Karpas-422 (cell line): ENCODE data around the gene PANX3. TPM values are rescaled to one million over a fixed set of nuclear protein-coding genes. Genes with fewer than 3 reads are reported as not detected.
A peak's percentile ranks its signal among the peaks of the same experiment; 100 is the strongest.

ENCODE experiments used
- DNase-seq: peaks from one replicate; pipeline ENCODE4 v3.0.0-alpha.2; 2015
- H2AFZ ChIP-seq: fragments of 200-600 bp; sonication (generic); 2 replicates; pipeline ENCODE4 v1.6.1; 2014; ENCODE audit warnings: antibody characterized with exemption, low read length, mixed read lengths
- H3K27ac ChIP-seq: fragments of 200-600 bp; sonication (generic); 2 replicates; pipeline ENCODE4 v1.5.1; 2014; ENCODE audit warnings: mild to moderate bottlenecking, low read length, moderate library complexity
- H3K27me3 ChIP-seq: fragments of 200-600 bp; sonication (generic); 2 replicates; pipeline ENCODE4 v1.6.1; 2014; ENCODE audit warnings: low read length, mixed read lengths
- H3K36me3 ChIP-seq: fragments of 200-600 bp; sonication (generic); 2 replicates; pipeline ENCODE4 v1.6.1; 2014; ENCODE audit warnings: low read length, mixed read lengths; ENCODE audit not compliant: insufficient read depth
- H3K4me1 ChIP-seq: fragments of 200-600 bp; sonication (generic); 2 replicates; pipeline ENCODE4 v1.6.1; 2014; ENCODE audit warnings: mild to moderate bottlenecking, low read length, mixed read lengths
- H3K4me2 ChIP-seq: fragments of 200-600 bp; sonication (generic); 2 replicates; pipeline ENCODE4 v1.6.1; 2014; ENCODE audit warnings: low read length, low read depth, mild to moderate bottlenecking; ENCODE audit not compliant: poor library complexity, severe bottlenecking
- H3K4me3 ChIP-seq: fragments of 200-600 bp; sonication (generic); 2 replicates; pipeline ENCODE4 v1.5.1; 2014; ENCODE audit warnings: mild to moderate bottlenecking, antibody characterized with exemption, low read length, mixed read lengths
- H3K79me2 ChIP-seq: fragments of 200-600 bp; sonication (generic); 2 replicates; pipeline ENCODE4 v1.6.1; 2014; ENCODE audit warnings: mild to moderate bottlenecking, low read length, mixed read lengths
- H3K9ac ChIP-seq: fragments of 200-600 bp; sonication (generic); 2 replicates; pipeline ENCODE4 v1.6.0; 2014; ENCODE audit warnings: low read length
- H3K9me2 ChIP-seq: fragments of 200-600 bp; sonication (generic), shearing (Covaris generic); replicated peaks from 2 replicates; pipeline ENCODE4 v1.6.0; 2014; ENCODE audit warnings: mild to moderate bottlenecking, low read length, moderate library complexity; ENCODE audit not compliant: insufficient read depth
- H3K9me3 ChIP-seq: fragments of 300-700, 200-600 bp; sonication (generic); 2 replicates; pipeline ENCODE4 v1.6.1; 2014; ENCODE audit warnings: low read length, mixed read lengths
- H4K20me1 ChIP-seq: fragments of 200-600 bp; sonication (generic); 2 replicates; pipeline ENCODE4 v1.6.1; 2014; ENCODE audit warnings: mild to moderate bottlenecking, antibody characterized with exemption, low read length, low read depth; ENCODE audit not compliant: insufficient read depth
- total RNA-seq: library from RNA; depleted of rRNA; stranded (reverse); fragments of >200 nt; shearing (Covaris generic); gene quantifications from 2 replicates; pipeline ENCODE4 v1.2.3, GENCODE V29; 2014; ENCODE audit warnings: low replicate concordance

PANX3 gene
- total RNA-seq, 1 experiment from 2014 or later: not detected

GRCh38 chr11:124640666-124641065 lies 29.4 kb downstream of the PANX3 start:
- Histone ChIP-seq H3K4me2 (no peak overlapping the region), H4K20me1 (no peaks in the 10 kb centered on the region), H3K9me2 (no peaks in the 10 kb centered on the region), H3K79me2 (no peaks in the 10 kb centered on the region), H3K27me3 (no peaks in the 10 kb centered on the region), H3K27ac (no peak overlapping the region), H3K36me3 (no peaks in the 10 kb centered on the region), H3K9me3 (no peaks in the 10 kb centered on the region), H2AFZ (no peak overlapping the region), H3K4me1 (peaks cover 5% of the 10 kb centered on the region), H3K9ac (no peak overlapping the region), H3K4me3 (no peak overlapping the region)
- no peak for DNase-seq

- no peaks in the 10 kb centered on the region for H3K9me2 ChIP-seq
- H3K79me2 ChIP-seq: no peaks in the 10 kb centered on the region
- H2AFZ ChIP-seq: no peak overlapping the region
- no peak overlapping the region for H3K27ac ChIP-seq
- no peak overlapping the region for H3K9ac ChIP-seq
- H3K9me3 ChIP-seq: no peaks in the 10 kb centered on the region
- no peaks in the 10 kb centered on the region for H3K27me3 ChIP-seq
- H3K4me1 ChIP-seq: peaks cover 14% of the 10 kb centered on the region
- DNase-seq: no peak
- H3K4me2 ChIP-seq: no peak overlapping the region
- H3K4me3 ChIP-seq: no peak overlapping the region
- no peaks in the 10 kb centered on the region for H4K20me1 ChIP-seq
- no peaks in the 10 kb centered on the region for H3K36me3 ChIP-seq
Observed at GRCh38 chr11:124642628-124643027, 31.4 kb downstream of the PANX3 start.

GRCh38 chr11:124643042-124643604 lies 31.9 kb downstream of the PANX3 start:
- Histone ChIP-seq H4K20me1 (no peaks in the 10 kb centered on the region), H3K9me3 (no peaks in the 10 kb centered on the region), H3K27me3 (no peaks in the 10 kb centered on the region), H3K4me3 (no peak overlapping the region), H2AFZ (no peak overlapping the region), H3K9ac (no peak overlapping the region), H3K9me2 (no peaks in the 10 kb centered on the region), H3K79me2 (no peaks in the 10 kb centered on the region), H3K4me2 (no peak overlapping the region), H3K36me3 (no peaks in the 10 kb centered on the region), H3K4me1 (peaks cover 14% of the 10 kb centered on the region), H3K27ac (no peak overlapping the region)
- DNase-seq: no peak

- no peaks in the 10 kb centered on the region for H3K9me3 ChIP-seq
- no peaks in the 10 kb centered on the region for H3K36me3 ChIP-seq
- H4K20me1 ChIP-seq: no peaks in the 10 kb centered on the region
- H3K27me3 ChIP-seq: no peaks in the 10 kb centered on the region
- H3K4me3 ChIP-seq: no peak overlapping the region
- H2AFZ ChIP-seq: no peak overlapping the region
- no peak overlapping the region for H3K9ac ChIP-seq
- peaks cover 14% of the 10 kb centered on the region for H3K4me1 ChIP-seq
- H3K9me2 ChIP-seq: no peaks in the 10 kb centered on the region
- H3K79me2 ChIP-seq: no peaks in the 10 kb centered on the region
- H3K27ac ChIP-seq: no peak overlapping the region
- H3K4me2 ChIP-seq: no peak overlapping the region
- no peak for DNase-seq
Observed at GRCh38 chr11:124643605-124644425, 32.6 kb downstream of the PANX3 start.

- H3K9me2 ChIP-seq: no peaks in the 10 kb centered on the region
- no peaks in the 10 kb centered on the region for H3K36me3 ChIP-seq
- peak overlapping the region; percentile 38; the same call in 1 of the 2 replicates for H2AFZ ChIP-seq
- no peaks in the 10 kb centered on the region for H4K20me1 ChIP-seq
- no peaks in the 10 kb centered on the region for H3K79me2 ChIP-seq
- no peak overlapping the region for H3K27ac ChIP-seq
- DNase-seq: no peak
- H3K9ac ChIP-seq: no peak overlapping the region
- peak overlapping the region; percentile 36 for H3K4me2 ChIP-seq
- H3K9me3 ChIP-seq: no peaks in the 10 kb centered on the region
- H3K4me3 ChIP-seq: no peak overlapping the region; the same call in 1 of the 2 replicates
- peaks cover 14% of the 10 kb centered on the region for H3K4me1 ChIP-seq
- H3K27me3 ChIP-seq: no peaks in the 10 kb centered on the region
Observed at GRCh38 chr11:124644426-124645280, 33.4 kb downstream of the PANX3 start.

GRCh38 chr11:124646148-124646547 lies 34.9 kb downstream of the PANX3 start:
- Histone ChIP-seq H3K27me3 (no peaks in the 10 kb centered on the region), H3K36me3 (no peaks in the 10 kb centered on the region), H3K27ac (no peak overlapping the region), H3K9me3 (no peaks in the 10 kb centered on the region), H3K9me2 (no peaks in the 10 kb centered on the region), H3K4me2 (peak overlapping the region; percentile 7), H3K4me3 (no peak overlapping the region), H2AFZ (no peak overlapping the region), H3K79me2 (no peaks in the 10 kb centered on the region), H3K9ac (no peak overlapping the region), H3K4me1 (peaks cover 14% of the 10 kb centered on the region), H4K20me1 (no peaks in the 10 kb centered on the region)
- peak; percentile 56 for DNase-seq

- no peaks in the 10 kb centered on the region for H3K36me3 ChIP-seq
- H3K9me3 ChIP-seq: no peaks in the 10 kb centered on the region
- no peak overlapping the region for H3K4me2 ChIP-seq
- no peaks in the 10 kb centered on the region for H3K79me2 ChIP-seq
- no peak overlapping the region for H3K4me3 ChIP-seq
- DNase-seq: no peak
- H2AFZ ChIP-seq: no peak overlapping the region
- H3K27ac ChIP-seq: no peak overlapping the region
- H3K9me2 ChIP-seq: no peaks in the 10 kb centered on the region
- H4K20me1 ChIP-seq: no peaks in the 10 kb centered on the region
- H3K4me1 ChIP-seq: peaks cover 14% of the 10 kb centered on the region
- H3K9ac ChIP-seq: no peak overlapping the region
- H3K27me3 ChIP-seq: no peaks in the 10 kb centered on the region
Observed at GRCh38 chr11:124648610-124649009, 37.4 kb downstream of the PANX3 start.
